K562 (cell line): Measurements from ENCODE around the gene CENPU.

Source experiments
- FOSL1 ChIP-seq: fragments of 200-800 bp; sonication (Bioruptor generic); conservative IDR thresholded peaks from 2 replicates; pipeline ENCODE4 v1.6.1; 2016; ENCODE audit warnings: missing genetic modification characterization, missing compliant biosample characterization
- GATAD2B ChIP-seq: fragments of 450-650 bp; IDR thresholded peaks from 2 replicates; pipeline ENCODE4 v1.6.1; 2017; ENCODE audit warnings: mild to moderate bottlenecking, borderline replicate concordance
- RFX5 ChIP-seq: IDR thresholded peaks from 2 replicates; pipeline ENCODE4 v1.6.1; 2011; ENCODE audit warnings: low read depth, mild to moderate bottlenecking, improper control_type of control experiment, low read length
- TF ChIP-seq, protein P1 (sequence below), 2 experiments: fragments of 200-800 bp in 1 of 2; sonication (Bioruptor generic) in 1 of 2; sonication (generic) in 1 of 2; formaldehyde crosslinking in 1 of 2; IDR thresholded peaks in 1 of 2; conservative IDR thresholded peaks in 1 of 2; 2 replicates each; pipeline versions ENCODE4 v1.5.0 to v1.6.1; 2016 to 2020; ENCODE audit warnings: missing compliant biosample characterization in 1 of 2, missing genetic modification characterization in 1 of 2, missing genetic modification reagents in 1 of 2
- TF ChIP-seq, protein P2 (sequence below): sonication (generic); formaldehyde crosslinking; IDR thresholded peaks from 2 replicates; pipeline ENCODE4 v1.9.0; 2022; ENCODE audit warnings: mild to moderate bottlenecking, missing genetic modification reagents

DNA sequence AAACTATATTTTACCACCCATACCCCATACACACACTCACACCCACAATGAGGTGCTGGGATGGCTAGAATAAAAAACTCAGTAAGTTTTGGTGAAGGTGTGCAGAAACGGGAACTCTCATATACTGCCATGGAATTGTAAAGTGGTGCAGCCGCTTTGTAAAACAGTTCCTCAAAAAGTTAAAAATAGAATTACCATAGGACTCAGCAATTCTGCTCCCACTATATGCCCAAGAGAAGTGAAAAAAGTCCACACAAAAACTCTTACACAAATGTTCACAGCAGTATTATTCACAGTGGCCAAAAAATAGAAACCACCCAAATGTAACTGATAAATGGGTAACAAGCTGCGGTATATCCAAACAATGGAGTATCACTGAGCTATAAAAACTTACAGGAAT lies 6.5 kb downstream of the CENPU start:
- TF ChIP-seq, protein P1, sequence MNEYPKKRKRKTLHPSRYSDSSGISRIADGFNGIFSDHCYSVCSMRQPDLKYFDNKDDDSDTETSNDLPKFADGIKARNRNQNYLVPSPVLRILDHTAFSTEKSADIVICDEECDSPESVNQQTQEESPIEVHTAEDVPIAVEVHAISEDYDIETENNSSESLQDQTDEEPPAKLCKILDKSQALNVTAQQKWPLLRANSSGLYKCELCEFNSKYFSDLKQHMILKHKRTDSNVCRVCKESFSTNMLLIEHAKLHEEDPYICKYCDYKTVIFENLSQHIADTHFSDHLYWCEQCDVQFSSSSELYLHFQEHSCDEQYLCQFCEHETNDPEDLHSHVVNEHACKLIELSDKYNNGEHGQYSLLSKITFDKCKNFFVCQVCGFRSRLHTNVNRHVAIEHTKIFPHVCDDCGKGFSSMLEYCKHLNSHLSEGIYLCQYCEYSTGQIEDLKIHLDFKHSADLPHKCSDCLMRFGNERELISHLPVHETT (CRISPR knock-in tag; conservative IDR thresholded peaks at IDR 0.05 in 1 of 2, IDR thresholded peaks at IDR 0.05 in 1 of 2): no peak
- no peak for TF ChIP-seq RFX5
- TF ChIP-seq FOSL1: no peak
- TF ChIP-seq, protein P2, sequence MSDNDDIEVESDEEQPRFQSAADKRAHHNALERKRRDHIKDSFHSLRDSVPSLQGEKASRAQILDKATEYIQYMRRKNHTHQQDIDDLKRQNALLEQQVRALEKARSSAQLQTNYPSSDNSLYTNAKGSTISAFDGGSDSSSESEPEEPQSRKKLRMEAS (CRISPR knock-in tag): no peak
- TF ChIP-seq GATAD2B: no peak
